ENCODE results near the gene HP1BP3. TPM values are rescaled to one million over a fixed set of nuclear protein-coding genes. Genes with fewer than 3 reads are reported as not detected.

The HP1BP3 gene
- total RNA-seq, 1 donor from 2014 or later, result 257 TPM

DNA sequence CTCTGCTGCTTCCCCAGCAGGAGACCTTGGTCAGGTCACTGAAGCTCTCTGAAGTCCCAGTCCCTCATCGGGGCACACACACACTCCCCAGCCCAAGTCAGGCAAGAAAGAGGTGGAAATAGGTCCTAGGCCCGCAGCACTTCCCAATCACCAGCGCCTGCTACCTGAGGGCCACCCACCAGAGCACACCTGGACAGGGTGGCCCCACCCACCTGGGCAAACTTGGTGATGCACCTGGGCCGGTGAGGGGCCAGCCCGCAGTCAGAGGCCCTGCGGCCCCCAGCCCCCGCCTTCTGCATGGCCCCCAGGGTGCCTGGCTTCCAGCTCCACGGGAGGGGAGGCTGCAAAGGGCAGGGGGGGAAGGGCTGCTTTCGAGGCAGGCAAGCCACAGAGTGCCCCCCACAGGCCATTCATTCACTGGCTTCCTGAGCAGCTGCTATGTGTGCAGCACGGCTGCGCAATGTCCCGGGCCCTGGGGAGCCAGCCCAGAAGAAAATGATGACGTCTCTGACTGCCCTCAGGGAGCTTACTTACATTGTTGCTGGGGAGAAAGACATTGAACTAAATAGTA lies 59.3 kb downstream of the HP1BP3 start:
- Histone ChIP-seq H3K27me3 (peaks cover 39% of the 10 kb centered on the region), H3K4me2 (peak overlapping the region; percentile 32)
- peak overlapping the region; percentile 69 for H3K4me3 Mint-ChIP-seq

DNA sequence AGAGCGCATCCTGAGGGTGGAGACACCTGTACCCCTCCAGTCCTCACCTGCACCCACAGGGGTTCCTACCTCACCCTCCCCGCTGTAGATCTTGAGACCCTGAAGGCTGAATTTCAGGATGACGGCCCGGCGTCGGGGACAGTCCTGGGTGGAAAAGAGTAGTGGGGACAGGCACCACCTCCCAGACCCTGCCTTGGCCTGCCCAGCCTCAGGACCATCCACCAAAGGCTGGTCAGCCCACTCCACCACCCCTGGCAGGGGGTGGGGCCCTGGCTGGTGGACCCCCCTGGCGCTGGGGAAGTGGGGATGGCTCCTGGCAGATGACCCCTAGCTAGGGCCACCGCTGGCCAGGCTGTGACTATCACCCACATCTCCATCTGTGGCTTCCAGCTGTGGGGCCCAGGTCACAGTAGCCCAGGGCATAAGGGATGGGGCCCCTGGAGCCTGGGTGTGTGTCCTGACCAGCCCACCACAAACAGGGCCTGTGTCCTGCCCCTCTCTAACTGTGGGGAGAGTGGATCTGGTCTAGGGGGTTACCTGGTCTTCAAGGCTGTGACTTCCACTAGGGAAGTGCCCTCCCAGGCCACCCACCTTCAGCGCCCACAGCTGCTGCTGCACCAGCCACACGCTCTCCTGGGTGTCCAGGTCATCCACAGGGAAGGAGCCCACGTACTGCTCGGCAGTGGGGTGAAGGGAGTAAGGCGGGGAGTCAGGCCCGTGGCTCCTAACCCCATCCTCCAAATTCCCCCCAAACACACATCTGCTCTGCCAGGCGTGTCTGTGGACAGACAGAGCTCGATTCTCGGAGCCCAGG lies 60.0 kb downstream of the HP1BP3 start:
- Histone ChIP-seq H3K27ac (no peak overlapping the region), H3K9ac (no peak overlapping the region), H3K4me1 (peaks cover 20% of the 10 kb centered on the region), H3K79me2 (ENCODE audit: low read depth) (no peaks in the 10 kb centered on the region), H4K20me1 (ENCODE audit: low read depth) (peaks cover 27% of the 10 kb centered on the region), H3K9me3 (ENCODE audit: low read depth) (no peaks in the 10 kb centered on the region), H2AFZ (replicated peaks) (no peak overlapping the region), H3F3A (ENCODE audit: low read depth) (peaks cover 6% of the 10 kb centered on the region), H3K4me3 (no peak overlapping the region), H3K27me3 (peaks cover 33% of the 10 kb centered on the region), H3K36me3 (no peaks in the 10 kb centered on the region), H3K4me2 (no peak overlapping the region)
- Mint-ChIP-seq H3K27ac (no peak overlapping the region), H3K4me1 (peaks cover 19% of the 10 kb centered on the region), H3K27me3 (ENCODE audit: insufficient read depth, low read depth) (peaks cover 15% of the 10 kb centered on the region), H3K9me3 (no peaks in the 10 kb centered on the region), H3K4me3 (peak overlapping the region; percentile 69), H3K36me3 (no peaks in the 10 kb centered on the region)
- TF ChIP-seq, protein P1, sequence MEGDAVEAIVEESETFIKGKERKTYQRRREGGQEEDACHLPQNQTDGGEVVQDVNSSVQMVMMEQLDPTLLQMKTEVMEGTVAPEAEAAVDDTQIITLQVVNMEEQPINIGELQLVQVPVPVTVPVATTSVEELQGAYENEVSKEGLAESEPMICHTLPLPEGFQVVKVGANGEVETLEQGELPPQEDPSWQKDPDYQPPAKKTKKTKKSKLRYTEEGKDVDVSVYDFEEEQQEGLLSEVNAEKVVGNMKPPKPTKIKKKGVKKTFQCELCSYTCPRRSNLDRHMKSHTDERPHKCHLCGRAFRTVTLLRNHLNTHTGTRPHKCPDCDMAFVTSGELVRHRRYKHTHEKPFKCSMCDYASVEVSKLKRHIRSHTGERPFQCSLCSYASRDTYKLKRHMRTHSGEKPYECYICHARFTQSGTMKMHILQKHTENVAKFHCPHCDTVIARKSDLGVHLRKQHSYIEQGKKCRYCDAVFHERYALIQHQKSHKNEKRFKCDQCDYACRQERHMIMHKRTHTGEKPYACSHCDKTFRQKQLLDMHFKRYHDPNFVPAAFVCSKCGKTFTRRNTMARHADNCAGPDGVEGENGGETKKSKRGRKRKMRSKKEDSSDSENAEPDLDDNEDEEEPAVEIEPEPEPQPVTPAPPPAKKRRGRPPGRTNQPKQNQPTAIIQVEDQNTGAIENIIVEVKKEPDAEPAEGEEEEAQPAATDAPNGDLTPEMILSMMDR (IDR thresholded peaks at IDR 0.05), result no peak
- TF ChIP-seq EZH2phosphoT487 (IDR thresholded peaks at IDR 0.05) (no peak), EZH2 (IDR thresholded peaks at IDR 0.05) (no peak)
- DNase-seq (ENCODE audit: low spot score), result no peak

More for the DNA sequence above, 59.3 kb downstream of the HP1BP3 start:
- peaks cover 17% of the 10 kb centered on the region for H3K4me1 Mint-ChIP-seq
- H3K36me3 ChIP-seq, result no peaks in the 10 kb centered on the region
- no peak overlapping the region for H3K9ac ChIP-seq
- no peak overlapping the region for H3K27ac ChIP-seq
- H2AFZ ChIP-seq (replicated peaks), result no peak overlapping the region
- no peaks in the 10 kb centered on the region for H3K9me3 ChIP-seq (ENCODE audit: low read depth)
- H3K36me3 Mint-ChIP-seq, result no peaks in the 10 kb centered on the region
- no peaks in the 10 kb centered on the region for H3K79me2 ChIP-seq (ENCODE audit: low read depth)
- no peaks in the 10 kb centered on the region for H3K9me3 Mint-ChIP-seq
- H3K27ac Mint-ChIP-seq, result peak overlapping the region; percentile 9
- H3K4me1 ChIP-seq, result peaks cover 26% of the 10 kb centered on the region
- peaks cover 27% of the 10 kb centered on the region for H4K20me1 ChIP-seq (ENCODE audit: low read depth)
- H3K27me3 Mint-ChIP-seq (ENCODE audit: insufficient read depth, low read depth), result peaks cover 15% of the 10 kb centered on the region
- H3F3A ChIP-seq (ENCODE audit: low read depth), result peaks cover 13% of the 10 kb centered on the region
- DNase-seq (ENCODE audit: low spot score), result peak; percentile 58
- no peak for TF ChIP-seq EZH2phosphoT487 (IDR thresholded peaks at IDR 0.05)
- TF ChIP-seq, protein P1 (IDR thresholded peaks at IDR 0.05), result peak; percentile 34
- TF ChIP-seq EZH2 (IDR thresholded peaks at IDR 0.05), result no peak
- H3K4me3 ChIP-seq, result no peak overlapping the region

DNA sequence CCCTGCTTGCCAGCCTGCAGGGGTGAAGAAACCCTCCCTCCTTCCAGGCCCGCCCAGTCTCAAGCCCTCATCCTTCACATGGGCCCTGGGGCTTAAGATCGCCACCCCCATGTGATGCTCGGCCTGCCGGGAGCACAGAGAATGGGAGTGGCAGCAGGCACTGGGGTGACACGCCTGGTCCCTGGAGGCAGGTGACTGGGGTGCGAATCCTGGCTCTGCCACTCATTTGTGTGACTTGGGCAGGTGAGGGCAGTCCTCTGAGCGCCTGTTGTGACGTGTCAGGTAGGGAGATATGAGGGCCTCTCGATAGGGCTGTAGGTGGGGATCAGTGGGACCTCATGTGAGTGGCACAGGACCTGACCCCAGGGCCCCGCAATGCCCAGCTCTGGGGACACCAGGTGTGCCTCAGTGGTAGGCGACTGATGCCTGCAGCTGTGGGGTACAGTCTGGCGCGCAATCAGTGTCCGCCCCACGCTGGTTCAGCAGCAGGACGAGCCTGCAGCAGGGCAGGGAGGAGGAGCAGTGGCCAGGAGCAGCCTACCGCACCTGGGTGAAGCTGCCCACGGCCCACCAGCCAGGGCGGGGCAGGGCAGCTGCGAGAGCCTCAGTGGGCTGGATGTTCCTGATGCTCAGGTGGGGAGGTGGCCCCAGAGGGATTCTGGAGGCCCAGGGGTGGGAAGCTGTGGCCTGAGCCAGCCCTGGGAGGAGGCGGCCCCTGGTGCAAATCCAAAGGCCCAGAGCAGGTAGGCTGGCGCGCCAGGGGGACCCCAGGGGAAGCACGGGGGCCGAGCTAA lies 60.8 kb downstream of the HP1BP3 start:
- peaks cover 20% of the 10 kb centered on the region for H3K4me1 ChIP-seq
- no peak overlapping the region for H2AFZ ChIP-seq (replicated peaks)
- no peaks in the 10 kb centered on the region for H3K36me3 ChIP-seq
- DNase-seq (ENCODE audit: low spot score), result no peak
- no peak overlapping the region for H3K9ac ChIP-seq
- Mint-ChIP-seq H3K9me3 (no peaks in the 10 kb centered on the region), H3K27me3 (ENCODE audit: insufficient read depth, low read depth) (peaks cover 13% of the 10 kb centered on the region), H3K27ac (no peak overlapping the region), H3K4me3 (no peak overlapping the region), H3K36me3 (no peaks in the 10 kb centered on the region), H3K4me1 (peaks cover 19% of the 10 kb centered on the region)
- H3K4me2 ChIP-seq, result no peak overlapping the region
- H3K27ac ChIP-seq, result no peak overlapping the region
- H4K20me1 ChIP-seq (ENCODE audit: low read depth), result peaks cover 26% of the 10 kb centered on the region
- TF ChIP-seq, protein P1 (IDR thresholded peaks at IDR 0.05), result no peak
- TF ChIP-seq EZH2phosphoT487 (IDR thresholded peaks at IDR 0.05) (no peak), EZH2 (IDR thresholded peaks at IDR 0.05) (no peak)
- no peak overlapping the region for H3K4me3 ChIP-seq
- H3F3A ChIP-seq (ENCODE audit: low read depth), result peaks cover 6% of the 10 kb centered on the region
- H3K79me2 ChIP-seq (ENCODE audit: low read depth), result no peaks in the 10 kb centered on the region
- H3K27me3 ChIP-seq, result peaks cover 26% of the 10 kb centered on the region
- H3K9me3 ChIP-seq (ENCODE audit: low read depth), result no peaks in the 10 kb centered on the region
